GM12878 (cell line): ENCODE measurements around the gene IL23R. TPM values are rescaled to one million over a fixed set of nuclear protein-coding genes. Genes with fewer than 3 reads are reported as not detected.

Source experiments
- ATAC-seq: fragments of 200-7000 bp; cut with Tn5 transposase; 3 replicates; pipeline ENCODE4 v1.9.1; 2020; ENCODE audit warnings: mild to moderate bottlenecking, moderate library complexity
- BruUV-seq: library from RNA; stranded (reverse); fragments of 400-500 nt; replicated peaks from 2 replicates; lab custom pipeline; 2021; lab: Mats Ljungman, UMichigan
- CTCF ChIA-PET: fragments of 300-600 bp; sonication (Branson Sonifier 250); formaldehyde crosslinking; extraction: SDS; loops from one replicate; lab custom pipeline; 2021; ENCODE audit warnings: inconsistent platforms; lab: Yijun Ruan, JAX
- POLR2A ChIA-PET: fragments of 350-600 bp; formaldehyde crosslinking; extraction: SDS; loops from one replicate; lab custom pipeline; 2021; ENCODE audit warnings: inconsistent platforms; lab: Charles Lee
- RAD21 ChIA-PET: fragments of 300-600 bp; sonication (Branson Sonifier 250); formaldehyde crosslinking; loops from one replicate; lab custom pipeline; 2023; ENCODE audit warnings: antibody characterized with exemption; ENCODE audit not compliant: unreplicated experiment; lab: Charles Lee
- SMC1A ChIA-PET: fragments of 300-600 bp; sonication (Branson Sonifier 250); formaldehyde crosslinking; loops from one replicate; lab custom pipeline; 2023; ENCODE audit not compliant: unreplicated experiment, uncharacterized antibody; lab: Charles Lee
- DNase-seq: peaks from one replicate; pipeline ENCODE4 v3.0.0-alpha.2; 2011; ENCODE audit warnings: low read depth, low spot score
- FAIRE-seq: peaks from 3 replicates; lab custom pipeline; 2011; peaks lifted over from hg19 to GRCh38; lab: Jason Lieb, UNC
- H2AFZ ChIP-seq: 2 replicates; pipeline ENCODE4 v1.6.0; 2011; ENCODE audit warnings: low read depth, low read length, control low read depth; ENCODE audit not compliant: control insufficient read depth
- H3K27ac ChIP-seq: 2 replicates; pipeline ENCODE4 v1.5.1; 2011; ENCODE audit warnings: control low read depth; ENCODE audit not compliant: control insufficient read depth, insufficient read depth
- H3K27me3 ChIP-seq, 2 experiments: replicated peaks in 1 of 2; 2 replicates each; pipeline versions ENCODE4 v1.6.0 to v1.6.1; 2011; ENCODE audit warnings: low read length in 1 of 2; ENCODE audit not compliant: control insufficient read depth in 2 of 2, insufficient read depth in 2 of 2
- H3K36me3 ChIP-seq, 2 experiments: 2 replicates each; pipeline ENCODE4 v1.5.1; 2011; ENCODE audit warnings: low read length in 1 of 2; ENCODE audit not compliant: control insufficient read depth in 2 of 2, insufficient read depth in 2 of 2
- H3K4me1 ChIP-seq: 2 replicates; pipeline ENCODE4 v1.6.1; 2011; ENCODE audit warnings: mild to moderate bottlenecking, low read length, moderate library complexity, mixed read lengths; ENCODE audit not compliant: control insufficient read depth, insufficient read depth
- H3K4me2 ChIP-seq: 2 replicates; pipeline ENCODE4 v1.6.0; 2011; ENCODE audit warnings: control low read depth; ENCODE audit not compliant: control insufficient read depth, insufficient read depth
- H3K4me3 ChIP-seq: fragments of 200-600 bp; sonication (generic); 2 replicates; pipeline ENCODE4 v1.5.1; 2016
- H3K79me2 ChIP-seq: 2 replicates; pipeline ENCODE4 v1.6.0; 2011; ENCODE audit warnings: low read length; ENCODE audit not compliant: control insufficient read depth, insufficient read depth
- H3K9ac ChIP-seq: 2 replicates; pipeline ENCODE4 v1.8.0; 2011; ENCODE audit warnings: low read length, control low read depth, mixed read lengths; ENCODE audit not compliant: control insufficient read depth, insufficient read depth
- H3K9me3 ChIP-seq: replicated peaks from 3 replicates; pipeline ENCODE4 v1.5.1; 2011; ENCODE audit warnings: mild to moderate bottlenecking, low read length; ENCODE audit not compliant: control insufficient read depth, insufficient read depth
- H4K20me1 ChIP-seq: 2 replicates; pipeline ENCODE4 v1.6.0; 2011; ENCODE audit not compliant: control insufficient read depth, insufficient read depth
- MXI1 ChIP-seq: fragments of 150-350 bp; IDR thresholded peaks from 2 replicates; pipeline ENCODE4 v1.6.1; 2011; ENCODE audit warnings: low read depth, mild to moderate bottlenecking, inconsistent platforms, low read length, improper control_type of control experiment
- NFIC ChIP-seq: IDR thresholded peaks from 2 replicates; pipeline ENCODE4 v1.6.1; 2012; ENCODE audit warnings: low read depth, mild to moderate bottlenecking, inconsistent platforms, low read length, moderate library complexity
- PAX5 ChIP-seq: IDR thresholded peaks from 2 replicates; pipeline ENCODE4 v1.6.1; 2011; ENCODE audit warnings: low read depth, low read length, borderline replicate concordance
- PKNOX1 ChIP-seq: fragments of 450-650 bp; IDR thresholded peaks from 2 replicates; pipeline ENCODE4 v1.6.1; 2016; ENCODE audit warnings: mild to moderate bottlenecking
- POLR2A ChIP-seq: IDR thresholded peaks from 2 replicates; pipeline ENCODE4 v1.6.1; 2011; ENCODE audit warnings: low read depth, mild to moderate bottlenecking, low read length
- POLR2AphosphoS5 ChIP-seq: IDR thresholded peaks from 2 replicates; pipeline ENCODE4 v1.6.1; 2011; ENCODE audit warnings: mild to moderate bottlenecking, low read length, inconsistent platforms
- SMAD5 ChIP-seq: IDR thresholded peaks from 2 replicates; pipeline ENCODE4 v1.6.1; 2016; ENCODE audit warnings: antibody characterized with exemption, low read depth
- SMC3 ChIP-seq: IDR thresholded peaks from 2 replicates; pipeline ENCODE4 v1.6.1; 2011; ENCODE audit warnings: low read length, improper control_type of control experiment, borderline replicate concordance
- STAT1 ChIP-seq: fragments of 450-650 bp; conservative IDR thresholded peaks from 2 replicates; pipeline ENCODE4 v1.6.1; 2014; ENCODE audit warnings: antibody characterized with exemption, mild to moderate bottlenecking
- ZNF217 ChIP-seq: fragments of 450-650 bp; IDR thresholded peaks from 2 replicates; pipeline ENCODE4 v1.6.1; 2017; ENCODE audit warnings: antibody characterized with exemption, mild to moderate bottlenecking
- WGBS: methylation state at CpG from one replicate; pipeline ENCODE4 v1.1.6; 2016; ENCODE audit warnings: low lambda C conversion rate; ENCODE audit not compliant: insufficient replicate concordance, insufficient coverage; ENCODE audit errors: missing lambda C conversion rate; 5-methylcytosine and 5-hydroxymethylcytosine counted together
- in situ Hi-C: fragments of 300-500 bp; cut with MboI; formaldehyde crosslinking; loops from 9 replicates; pipeline ENCODE4 v1.14.3; 2018; ENCODE audit warnings: mixed read lengths
- intact Hi-C: fragments of 100-400 bp; cut with micrococcal nuclease; formaldehyde crosslinking; loops from one replicate; pipeline ENCODE4 v1.14.2; 2022; ENCODE audit not compliant: unreplicated experiment
- polyA plus RNA-seq, 11 experiments: library from polyadenylated mRNA; depleted of rRNA in 4 of 11; unstranded in 6 of 11; stranded (reverse) in 5 of 11; fragments of >200 nt; fragmentation: Nextera tagmentation in 4 of 11; fragmentation: Illumina TruSeq in 1 of 11; extraction: Ambion mirVana in 4 of 11; extraction: Trizol in 1 of 11; gene quantifications; 1 replicate in 1 of 11; 2 replicates in 10 of 11; pipeline versions ENCODE4 v1.2.1 to v1.2.3, GENCODE V29; 2011 to 2016; ENCODE audit warnings: inconsistent platforms in 2 of 11, missing spikeins in 2 of 11, low read depth in 1 of 11
- total RNA-seq, 4 experiments: library from RNA; depleted of rRNA in 3 of 4; stranded (reverse); fragments of >200 nt in 3 of 4; fragmentation: Illumina TruSeq in 1 of 4; extraction: Trizol in 1 of 4; gene quantifications; 2 replicates each; pipeline versions ENCODE4 v1.2.1 to v1.2.3, GENCODE V29; 2013 to 2021
- TF ChIP-seq, protein P1 (sequence below): fragments of 450-650 bp; IDR thresholded peaks from 2 replicates; pipeline ENCODE4 v1.6.1; 2017; ENCODE audit warnings: mild to moderate bottlenecking, moderate library complexity
- TF ChIP-seq, protein P2 (sequence below): fragments of 450-650 bp; IDR thresholded peaks from 2 replicates; pipeline ENCODE4 v1.6.1; 2014; ENCODE audit warnings: mild to moderate bottlenecking

Gene IL23R
- total and polyA plus RNA-seq, 10 of the 15 experiments (the other 5 are each of a cell fraction or from before 2014, with no cell fraction given): 0.16 to 6.4 (median 0.59) TPM

- no peak for ATAC-seq
- RAD21 ChIA-PET: interaction anchor here (0.6 to 2.0 kb wide), 3 partner anchors 48 to 238 kb away, joined by 3 to 5 read pairs (median 3); no protein-coding TSS in a partner anchor
- Histone ChIP-seq H3K9me3 (no peaks in the 10 kb centered on the region), H3K27ac (no peak overlapping the region), H3K4me2 (no peak overlapping the region), H4K20me1 (no peaks in the 10 kb centered on the region), H2AFZ (no peak overlapping the region), H3K9ac (no peak overlapping the region), H3K4me1 (no peaks in the 10 kb centered on the region), H3K27me3 (no peaks in the 10 kb centered on the region), H3K36me3 (no peaks in the 10 kb centered on the region), H3K4me3 (no peak overlapping the region), H3K79me2 (no peaks in the 10 kb centered on the region)
- POLR2A ChIA-PET: no interaction called here
- CTCF ChIA-PET: interaction anchor here (1.2 to 1.5 kb wide), 2 partner anchors 11 to 49 kb away, joined by 3 to 4 read pairs; no protein-coding TSS in a partner anchor
- BruUV-seq: no TSS peak
- SMC1A ChIA-PET: no interaction called here
- 64% methylated on average over 5 of the region's 5 CpGs for whole genome bisulfite sequencing
- no peak for FAIRE-seq
- in situ Hi-C loops (no loop called here), intact Hi-C loops (no loop called here)
- DNase-seq: no peak
- TF ChIP-seq, protein P1, sequence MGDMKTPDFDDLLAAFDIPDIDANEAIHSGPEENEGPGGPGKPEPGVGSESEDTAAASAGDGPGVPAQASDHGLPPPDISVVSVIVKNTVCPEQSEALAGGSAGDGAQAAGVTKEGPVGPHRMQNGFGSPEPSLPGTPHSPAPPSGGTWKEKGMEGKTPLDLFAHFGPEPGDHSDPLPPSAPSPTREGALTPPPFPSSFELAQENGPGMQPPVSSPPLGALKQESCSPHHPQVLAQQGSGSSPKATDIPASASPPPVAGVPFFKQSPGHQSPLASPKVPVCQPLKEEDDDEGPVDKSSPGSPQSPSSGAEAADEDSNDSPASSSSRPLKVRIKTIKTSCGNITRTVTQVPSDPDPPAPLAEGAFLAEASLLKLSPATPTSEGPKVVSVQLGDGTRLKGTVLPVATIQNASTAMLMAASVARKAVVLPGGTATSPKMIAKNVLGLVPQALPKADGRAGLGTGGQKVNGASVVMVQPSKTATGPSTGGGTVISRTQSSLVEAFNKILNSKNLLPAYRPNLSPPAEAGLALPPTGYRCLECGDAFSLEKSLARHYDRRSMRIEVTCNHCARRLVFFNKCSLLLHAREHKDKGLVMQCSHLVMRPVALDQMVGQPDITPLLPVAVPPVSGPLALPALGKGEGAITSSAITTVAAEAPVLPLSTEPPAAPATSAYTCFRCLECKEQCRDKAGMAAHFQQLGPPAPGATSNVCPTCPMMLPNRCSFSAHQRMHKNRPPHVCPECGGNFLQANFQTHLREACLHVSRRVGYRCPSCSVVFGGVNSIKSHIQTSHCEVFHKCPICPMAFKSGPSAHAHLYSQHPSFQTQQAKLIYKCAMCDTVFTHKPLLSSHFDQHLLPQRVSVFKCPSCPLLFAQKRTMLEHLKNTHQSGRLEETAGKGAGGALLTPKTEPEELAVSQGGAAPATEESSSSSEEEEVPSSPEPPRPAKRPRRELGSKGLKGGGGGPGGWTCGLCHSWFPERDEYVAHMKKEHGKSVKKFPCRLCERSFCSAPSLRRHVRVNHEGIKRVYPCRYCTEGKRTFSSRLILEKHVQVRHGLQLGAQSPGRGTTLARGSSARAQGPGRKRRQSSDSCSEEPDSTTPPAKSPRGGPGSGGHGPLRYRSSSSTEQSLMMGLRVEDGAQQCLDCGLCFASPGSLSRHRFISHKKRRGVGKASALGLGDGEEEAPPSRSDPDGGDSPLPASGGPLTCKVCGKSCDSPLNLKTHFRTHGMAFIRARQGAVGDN: no peak
- no peak for TF ChIP-seq POLR2AphosphoS5
Observed at GRCh38 chr1:67262735-67263134, 96.5 kb downstream of the IL23R start.

- ChIA-PET POLR2A (no interaction called here), SMC1A (no interaction called here), CTCF (no interaction called here), RAD21 (no interaction called here)
- TF ChIP-seq SMC3 (no peak), MXI1 (no peak), SMAD5 (no peak), NFIC (no peak), POLR2A (no peak), PAX5 (no peak), STAT1 (no peak), ZNF217 (no peak), PKNOX1 (no peak)
- TF ChIP-seq, protein P2, sequence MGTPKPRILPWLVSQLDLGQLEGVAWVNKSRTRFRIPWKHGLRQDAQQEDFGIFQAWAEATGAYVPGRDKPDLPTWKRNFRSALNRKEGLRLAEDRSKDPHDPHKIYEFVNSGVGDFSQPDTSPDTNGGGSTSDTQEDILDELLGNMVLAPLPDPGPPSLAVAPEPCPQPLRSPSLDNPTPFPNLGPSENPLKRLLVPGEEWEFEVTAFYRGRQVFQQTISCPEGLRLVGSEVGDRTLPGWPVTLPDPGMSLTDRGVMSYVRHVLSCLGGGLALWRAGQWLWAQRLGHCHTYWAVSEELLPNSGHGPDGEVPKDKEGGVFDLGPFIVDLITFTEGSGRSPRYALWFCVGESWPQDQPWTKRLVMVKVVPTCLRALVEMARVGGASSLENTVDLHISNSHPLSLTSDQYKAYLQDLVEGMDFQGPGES: no peak
- Histone ChIP-seq H3K9me3 (no peaks in the 10 kb centered on the region), H3K79me2 (no peaks in the 10 kb centered on the region), H3K9ac (no peak overlapping the region), H3K4me2 (no peak overlapping the region), H2AFZ (no peak overlapping the region), H3K36me3 (no peaks in the 10 kb centered on the region), H3K4me3 (no peak overlapping the region), H3K4me1 (no peaks in the 10 kb centered on the region), H3K27me3 (no peaks in the 10 kb centered on the region), H3K27ac (no peak overlapping the region), H4K20me1 (no peaks in the 10 kb centered on the region)
- BruUV-seq: no TSS peak
- intact Hi-C loops: no loop called here
- ATAC-seq: no peak
- no peak for FAIRE-seq
- DNase-seq: no peak
- in situ Hi-C loops: no loop called here
Observed at GRCh38 chr1:67264152-67264551, 97.9 kb downstream of the IL23R start.
